Panc1 (cell line): Measurements from ENCODE around the gene ADCYAP1R1. TPM values are rescaled to one million over a fixed set of nuclear protein-coding genes. Genes with fewer than 3 reads are reported as not detected.

Source experiments
- ATAC-seq: fragments of 200-7000 bp; cut with Tn5 transposase; 2 replicates; pipeline ENCODE4 v1.9.1; 2020; ENCODE audit warnings: mild to moderate bottlenecking, moderate library complexity
- BruUV-seq: library from RNA; stranded (reverse); fragments of 400-500 nt; replicated peaks from 2 replicates; lab custom pipeline; 2021; lab: Mats Ljungman, UMichigan
- CTCF ChIA-PET: fragments of 300-600 bp; sonication (Branson Sonifier 250); formaldehyde crosslinking; loops from one replicate; lab custom pipeline; 2022; ENCODE audit warnings: antibody characterized with exemption; lab: Charles Lee
- POLR2A ChIA-PET: fragments of 300-600 bp; sonication (Branson Sonifier 250); formaldehyde crosslinking; loops from one replicate; lab custom pipeline; 2022; ENCODE audit warnings: antibody characterized with exemption; lab: Charles Lee
- DNase-seq: peaks from one replicate; pipeline ENCODE4 v3.0.0-alpha.2; 2010; ENCODE audit warnings: low read depth, low spot score
- H3K27ac ChIP-seq: 2 replicates; pipeline ENCODE4 v1.5.1; 2011; ENCODE audit warnings: mild to moderate bottlenecking, low read length, inconsistent platforms
- H3K27me3 ChIP-seq: fragments of 200-500 bp; sonication (Bioruptor generic); 2 replicates; pipeline ENCODE4 v1.6.0; 2014; ENCODE audit warnings: low read length, inconsistent platforms; ENCODE audit not compliant: control insufficient read depth, insufficient read depth
- H3K36me3 ChIP-seq: fragments of 200-500 bp; sonication (Bioruptor generic); 2 replicates; pipeline ENCODE4 v1.5.1; 2014; ENCODE audit warnings: inconsistent platforms, mild to moderate bottlenecking, low read length, moderate library complexity; ENCODE audit not compliant: control insufficient read depth, insufficient read depth
- H3K4me1 ChIP-seq: 2 replicates; pipeline ENCODE4 v1.5.1; 2011; ENCODE audit warnings: inconsistent platforms, mild to moderate bottlenecking, low read length, moderate library complexity; ENCODE audit not compliant: control insufficient read depth, insufficient read depth
- H3K4me3 ChIP-seq, 2 experiments: 2 replicates each; pipeline ENCODE4 v1.5.1; 2011 to 2012; ENCODE audit warnings: low read depth in 2 of 2, low read length in 2 of 2, mild to moderate bottlenecking in 2 of 2, inconsistent platforms in 1 of 2, moderate library complexity in 1 of 2
- H3K9me3 ChIP-seq: fragments of 200-500 bp; sonication (Bioruptor generic); 2 replicates; pipeline ENCODE4 v1.5.1; 2014; ENCODE audit warnings: low read depth, mild to moderate bottlenecking, inconsistent platforms, low read length, moderate library complexity; ENCODE audit not compliant: control insufficient read depth, insufficient read depth
- CTCF ChIP-seq: fragments of 450-650 bp; IDR thresholded peaks from 2 replicates; pipeline ENCODE4 v1.5.1; 2017; ENCODE audit warnings: mild to moderate bottlenecking
- POLR2AphosphoS5 ChIP-seq: IDR thresholded peaks from 2 replicates; pipeline ENCODE4 v1.6.1; 2012; ENCODE audit warnings: mild to moderate bottlenecking, low read depth, low read length, moderate library complexity
- SIN3A ChIP-seq: IDR thresholded peaks from 2 replicates; pipeline ENCODE4 v1.6.1; 2012; ENCODE audit warnings: low read depth, mild to moderate bottlenecking, low read length, moderate library complexity, borderline replicate concordance; ENCODE audit not compliant: insufficient read depth
- TCF7L2 ChIP-seq: IDR thresholded peaks from 2 replicates; pipeline ENCODE4 v1.6.1; 2011; ENCODE audit warnings: mild to moderate bottlenecking, low read depth, low read length, inconsistent platforms
- in situ Hi-C: cut with HindIII; loops from 2 replicates; pipeline ENCODE4 v1.10.0; 2016; ENCODE audit warnings: low sequenced_read_pairs, low pct_unique_long_range_greater_than_20kb
- intact Hi-C: fragments of 100-400 bp; cut with micrococcal nuclease; formaldehyde crosslinking; loops from one replicate; pipeline ENCODE4 v1.10.0; 2022; ENCODE audit not compliant: unreplicated experiment
- total RNA-seq: library from RNA; stranded (reverse); gene quantifications from one replicate; pipeline ENCODE4 v1.2.1, GENCODE V29; 2021; ENCODE audit not compliant: unreplicated experiment
- TF ChIP-seq, protein P1 (sequence below), 2 experiments: IDR thresholded peaks; 2 replicates each; pipeline ENCODE4 v1.6.1; 2011 to 2012; ENCODE audit warnings: low read depth in 2 of 2, control low read depth in 1 of 2, low read length in 1 of 2, mild to moderate bottlenecking in 1 of 2, moderate library complexity in 1 of 2; ENCODE audit not compliant: insufficient read depth in 1 of 2

ADCYAP1R1 gene
- total RNA-seq, 1 experiment from 2014 or later, result not detected

- H3K27me3 ChIP-seq, result peaks cover 2% of the 10 kb centered on the region; the same call in 1 of the 2 replicates
- intact Hi-C loops, result no loop called here
- no peaks in the 10 kb centered on the region for H3K36me3 ChIP-seq
- ChIA-PET CTCF (interaction anchor here (1.5 kb wide), 1 partner anchor 61 kb away, joined by 6 read pairs; no protein-coding TSS in a partner anchor), POLR2A (no interaction called here)
- in situ Hi-C loops, result no loop called here
- no peaks in the 10 kb centered on the region for H3K4me1 ChIP-seq
- no peak overlapping the region for H3K4me3 ChIP-seq
- no peak overlapping the region for H3K27ac ChIP-seq
- no TSS peak for BruUV-seq
- TF ChIP-seq, protein P1, sequence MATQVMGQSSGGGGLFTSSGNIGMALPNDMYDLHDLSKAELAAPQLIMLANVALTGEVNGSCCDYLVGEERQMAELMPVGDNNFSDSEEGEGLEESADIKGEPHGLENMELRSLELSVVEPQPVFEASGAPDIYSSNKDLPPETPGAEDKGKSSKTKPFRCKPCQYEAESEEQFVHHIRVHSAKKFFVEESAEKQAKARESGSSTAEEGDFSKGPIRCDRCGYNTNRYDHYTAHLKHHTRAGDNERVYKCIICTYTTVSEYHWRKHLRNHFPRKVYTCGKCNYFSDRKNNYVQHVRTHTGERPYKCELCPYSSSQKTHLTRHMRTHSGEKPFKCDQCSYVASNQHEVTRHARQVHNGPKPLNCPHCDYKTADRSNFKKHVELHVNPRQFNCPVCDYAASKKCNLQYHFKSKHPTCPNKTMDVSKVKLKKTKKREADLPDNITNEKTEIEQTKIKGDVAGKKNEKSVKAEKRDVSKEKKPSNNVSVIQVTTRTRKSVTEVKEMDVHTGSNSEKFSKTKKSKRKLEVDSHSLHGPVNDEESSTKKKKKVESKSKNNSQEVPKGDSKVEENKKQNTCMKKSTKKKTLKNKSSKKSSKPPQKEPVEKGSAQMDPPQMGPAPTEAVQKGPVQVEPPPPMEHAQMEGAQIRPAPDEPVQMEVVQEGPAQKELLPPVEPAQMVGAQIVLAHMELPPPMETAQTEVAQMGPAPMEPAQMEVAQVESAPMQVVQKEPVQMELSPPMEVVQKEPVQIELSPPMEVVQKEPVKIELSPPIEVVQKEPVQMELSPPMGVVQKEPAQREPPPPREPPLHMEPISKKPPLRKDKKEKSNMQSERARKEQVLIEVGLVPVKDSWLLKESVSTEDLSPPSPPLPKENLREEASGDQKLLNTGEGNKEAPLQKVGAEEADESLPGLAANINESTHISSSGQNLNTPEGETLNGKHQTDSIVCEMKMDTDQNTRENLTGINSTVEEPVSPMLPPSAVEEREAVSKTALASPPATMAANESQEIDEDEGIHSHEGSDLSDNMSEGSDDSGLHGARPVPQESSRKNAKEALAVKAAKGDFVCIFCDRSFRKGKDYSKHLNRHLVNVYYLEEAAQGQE (IDR thresholded peaks at IDR 0.05; ENCODE audit: insufficient read depth in 1 of 2, low read depth in 2 of 2, low read length in 1 of 2), result no peak
- TF ChIP-seq SIN3A (no peak), CTCF (no peak), POLR2AphosphoS5 (no peak), TCF7L2 (no peak)
- DNase-seq, result no peak
- H3K9me3 ChIP-seq, result no peaks in the 10 kb centered on the region
- peak; percentile 52; the same call in 1 of the 2 replicates for ATAC-seq
Measured at GRCh38 chr7:31061185-31061584, 9.1 kb downstream of the ADCYAP1R1 start.

- Histone ChIP-seq H3K4me3 (no peak overlapping the region), H3K27ac (no peak overlapping the region), H3K9me3 (no peaks in the 10 kb centered on the region), H3K4me1 (no peaks in the 10 kb centered on the region), H3K36me3 (no peaks in the 10 kb centered on the region), H3K27me3 (no peaks in the 10 kb centered on the region; the same call in 1 of the 2 replicates)
- intact Hi-C loops, result no loop called here
- DNase-seq (no peak), ATAC-seq (no peak)
- POLR2A ChIA-PET, result no interaction called here
- in situ Hi-C loops, result no loop called here
- CTCF ChIA-PET, result no interaction called here
- no TSS peak for BruUV-seq
- no peak for TF ChIP-seq TCF7L2
- TF ChIP-seq SIN3A, result no peak
- TF ChIP-seq CTCF, result no peak
- no peak for TF ChIP-seq POLR2AphosphoS5
- TF ChIP-seq, protein P1 (IDR thresholded peaks at IDR 0.05; ENCODE audit: insufficient read depth in 1 of 2, low read depth in 2 of 2, low read length in 1 of 2), result no peak
Measured at GRCh38 chr7:31062746-31063435, 10.8 kb downstream of the ADCYAP1R1 start.
